GM12891 (cell line): ENCODE data around the gene ING3.

Source experiments
- DNase-seq: peaks from one replicate; pipeline ENCODE4 v3.0.0; 2011; ENCODE audit warnings: low spot score; ENCODE audit not compliant: insufficient read length
- FAIRE-seq: peaks from 2 replicates; lab custom pipeline; 2011; peaks lifted over from hg19 to GRCh38; lab: Jason Lieb, UNC
- PAX5 ChIP-seq: IDR thresholded peaks from 2 replicates; pipeline ENCODE4 v1.6.1; 2011; ENCODE audit warnings: low read length, moderate library complexity, mild to moderate bottlenecking; ENCODE audit not compliant: insufficient read depth, severe bottlenecking
- POLR2A ChIP-seq: IDR thresholded peaks from 2 replicates; pipeline ENCODE4 v1.6.1; 2011; ENCODE audit warnings: low read depth, low read length, control low read depth
- POLR2AphosphoS5 ChIP-seq: IDR thresholded peaks from 2 replicates; pipeline ENCODE4 v1.6.1; 2011; ENCODE audit warnings: low read depth, low read length, control low read depth
- POU2F2 ChIP-seq: IDR thresholded peaks from 2 replicates; pipeline ENCODE4 v1.6.1; 2011; ENCODE audit warnings: low read depth, mild to moderate bottlenecking, control low read depth, low read length, moderate library complexity
- SPI1 ChIP-seq: IDR thresholded peaks from 2 replicates; pipeline ENCODE4 v1.6.1; 2011; ENCODE audit warnings: low read depth, low read length, control low read depth
- TAF1 ChIP-seq: IDR thresholded peaks from 2 replicates; pipeline ENCODE4 v1.6.1; 2011; ENCODE audit warnings: low read depth, low read length, control low read depth

The ING3 gene

DNA sequence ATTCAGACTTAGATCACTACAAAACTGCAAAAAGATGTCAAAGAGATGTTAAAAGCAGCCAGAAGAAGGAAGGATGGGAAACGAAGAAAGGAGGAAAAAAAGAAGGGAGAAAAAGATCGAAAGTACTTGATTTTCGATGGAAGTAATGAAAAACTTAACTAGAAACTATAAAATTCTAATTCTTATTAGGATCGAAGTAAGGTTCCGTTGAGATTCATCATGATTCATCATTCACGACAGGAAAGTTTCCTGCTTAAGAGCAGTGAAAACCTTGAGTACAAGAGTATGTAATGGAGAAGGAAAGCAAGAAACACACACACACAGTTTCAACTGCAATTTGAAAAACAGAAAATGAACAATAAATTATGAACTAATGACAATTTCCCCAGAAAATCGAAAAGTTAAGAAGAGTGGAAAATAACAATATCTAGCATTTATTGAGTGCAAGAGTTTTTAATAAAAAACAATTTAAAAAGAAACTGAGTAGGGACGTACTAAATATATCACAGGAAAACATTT, 1.1 kb upstream of the ING3 start:
- FAIRE-seq (no peak), DNase-seq (no peak)
- TF ChIP-seq POLR2AphosphoS5 (no peak), TAF1 (no peak), PAX5 (no peak), POU2F2 (no peak), POLR2A (no peak), SPI1 (no peak)

- TF ChIP-seq SPI1 = no peak
- TF ChIP-seq POLR2AphosphoS5 = no peak
- no peak for TF ChIP-seq PAX5
- no peak; the same call in 1 of the 2 replicates for TF ChIP-seq POLR2A
- TF ChIP-seq TAF1 = no peak
- DNase-seq (no peak), FAIRE-seq (peak; percentile 82)
Observed at GRCh38 chr7:120949998-120950538, 509 bp upstream of the ING3 start.

DNA sequence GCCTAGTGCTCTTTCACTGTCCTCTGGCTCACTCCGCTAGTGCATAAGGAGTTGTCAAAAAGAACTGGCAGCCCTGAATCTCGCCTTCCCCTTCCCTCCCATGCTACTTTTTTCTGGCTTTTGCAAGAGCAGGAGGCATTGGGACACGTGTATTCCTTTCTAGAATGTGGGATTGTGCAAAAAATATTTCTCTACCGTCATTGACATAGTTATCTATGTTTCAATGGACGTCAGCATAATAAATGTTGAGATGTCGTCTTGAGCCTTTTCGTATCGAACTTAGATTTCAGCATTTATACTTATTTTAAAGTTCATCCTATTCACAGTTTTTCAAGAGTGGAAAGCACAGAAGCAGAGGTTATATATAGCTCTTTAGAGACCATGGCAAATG, 727 bp downstream of the ING3 start:
- DNase-seq = no peak
- FAIRE-seq = no peak
- no peak for TF ChIP-seq POLR2A
- TF ChIP-seq TAF1 = no peak; the same call in 1 of the 2 replicates
- no peak for TF ChIP-seq POLR2AphosphoS5
- no peak for TF ChIP-seq SPI1
- no peak for TF ChIP-seq PAX5
- TF ChIP-seq POU2F2 = no peak

DNA sequence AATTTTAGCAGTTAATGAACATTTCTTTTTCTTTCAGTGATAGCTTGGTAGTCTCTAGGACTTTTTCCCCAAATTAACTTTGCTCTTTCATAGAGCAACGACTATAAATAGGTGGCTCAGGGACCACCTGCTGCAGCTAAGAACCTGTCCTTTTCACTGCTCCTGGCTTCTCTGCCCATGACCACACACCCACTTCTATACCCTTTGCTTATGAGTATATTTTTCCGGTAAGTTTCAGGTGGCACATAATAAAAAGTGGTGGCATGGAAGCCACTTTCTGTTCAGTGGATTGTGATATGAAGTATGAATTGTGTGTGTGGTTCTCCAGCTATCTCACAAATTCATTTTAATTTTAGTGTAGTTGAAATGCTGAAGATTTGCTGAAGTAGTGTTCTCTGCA, 1.2 kb downstream of the ING3 start:
- TF ChIP-seq SPI1 = no peak
- TF ChIP-seq POU2F2 = no peak
- TF ChIP-seq PAX5 = no peak
- TF ChIP-seq POLR2A = no peak
- TF ChIP-seq POLR2AphosphoS5 = no peak
- TF ChIP-seq TAF1 = no peak
- no peak for FAIRE-seq
- no peak for DNase-seq

DNA sequence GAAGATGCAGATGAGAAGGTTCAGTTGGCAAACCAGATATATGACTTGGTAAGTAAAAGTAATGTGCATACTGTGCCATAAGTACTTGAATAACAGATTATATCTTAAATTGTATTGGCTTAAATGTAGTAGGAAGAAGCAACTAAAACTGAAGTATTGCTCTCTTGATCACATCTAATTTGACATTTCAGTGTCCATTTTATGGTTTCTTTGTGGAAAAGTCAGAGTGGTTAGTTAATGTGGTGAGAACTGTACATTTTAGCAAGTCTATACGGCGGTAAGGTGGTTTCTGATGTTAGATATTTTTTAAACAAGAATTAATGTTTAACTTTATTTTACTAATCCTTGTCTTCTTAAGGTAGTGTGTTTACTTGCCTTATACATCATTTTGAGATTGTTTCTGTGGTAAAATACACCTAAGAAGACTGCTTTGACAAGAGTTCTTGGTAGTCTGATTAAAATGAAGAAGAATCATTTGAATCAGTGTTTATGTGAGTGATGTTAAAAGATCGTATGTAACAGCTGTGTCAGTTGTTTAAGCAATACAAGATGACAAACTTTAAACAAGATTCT, 5.1 kb downstream of the ING3 start:
- no peak for FAIRE-seq
- DNase-seq = no peak
- no peak for TF ChIP-seq POLR2A
- TF ChIP-seq SPI1 = no peak
- TF ChIP-seq POLR2AphosphoS5 = no peak
- no peak for TF ChIP-seq TAF1
- TF ChIP-seq POU2F2 = no peak
- TF ChIP-seq PAX5 = no peak

DNA sequence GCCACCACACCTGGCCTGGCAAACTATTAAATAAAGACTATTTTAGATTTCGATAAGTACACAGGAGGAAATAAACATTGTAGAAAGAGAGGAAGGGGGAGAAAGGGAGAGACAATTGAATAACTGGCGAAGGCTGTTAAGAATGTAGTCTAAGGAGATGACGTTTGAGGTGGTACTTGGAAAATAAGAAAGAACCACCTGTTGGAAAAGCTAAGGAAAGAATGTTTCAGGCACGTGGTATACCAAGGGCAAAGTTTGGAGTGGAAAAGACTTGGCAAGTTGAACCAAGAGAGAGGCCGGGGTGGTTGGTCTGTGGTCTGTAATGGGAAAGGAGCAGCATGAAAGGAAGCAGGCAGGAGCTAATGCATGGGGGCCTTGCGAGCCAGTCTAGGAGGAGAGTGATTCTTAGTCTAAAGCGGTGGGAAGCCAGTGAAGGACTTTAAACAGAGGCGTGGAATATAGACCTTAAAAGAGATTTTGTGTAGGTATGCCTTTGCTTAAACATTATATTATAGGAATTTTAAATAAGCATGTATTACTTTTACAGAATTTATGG, 9.4 kb downstream of the ING3 start:
- DNase-seq (no peak), FAIRE-seq (no peak)
- no peak for TF ChIP-seq PAX5

- DNase-seq (no peak), FAIRE-seq (no peak)
- TF ChIP-seq PAX5 = no peak
- TF ChIP-seq POLR2A = no peak
- no peak for TF ChIP-seq POU2F2
- no peak for TF ChIP-seq TAF1
- no peak for TF ChIP-seq SPI1
- TF ChIP-seq POLR2AphosphoS5 = no peak
Observed at GRCh38 chr7:120960714-120961113, 10.1 kb downstream of the ING3 start.

DNA sequence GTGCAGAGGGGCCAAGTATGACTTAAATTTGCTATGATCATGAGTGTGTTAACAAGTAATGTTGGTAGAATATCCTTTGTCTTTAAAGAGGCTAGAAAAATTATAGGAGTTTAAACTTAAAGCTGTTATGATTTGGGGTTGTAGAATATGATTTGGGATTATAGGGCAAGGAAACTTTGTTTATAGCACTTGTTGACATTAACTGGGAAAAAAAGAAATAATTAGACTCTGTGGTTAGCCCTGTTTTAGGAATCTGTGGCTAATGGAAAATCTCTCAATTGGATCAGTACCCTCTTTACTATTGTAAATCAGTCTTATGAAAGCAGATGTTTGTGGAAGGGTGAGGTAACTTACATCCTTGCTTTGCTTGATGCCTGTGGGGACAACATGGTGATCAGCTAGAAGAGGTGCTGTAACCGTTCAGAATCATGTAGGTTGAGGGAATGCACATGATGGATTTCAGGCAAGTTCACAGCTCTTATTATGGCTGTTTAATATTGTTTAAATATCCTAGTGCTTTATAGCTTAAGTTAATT, 11.1 kb downstream of the ING3 start:
- FAIRE-seq (no peak), DNase-seq (no peak)
- TF ChIP-seq POLR2AphosphoS5 (no peak), SPI1 (no peak), POU2F2 (no peak), TAF1 (no peak), POLR2A (no peak)

DNA sequence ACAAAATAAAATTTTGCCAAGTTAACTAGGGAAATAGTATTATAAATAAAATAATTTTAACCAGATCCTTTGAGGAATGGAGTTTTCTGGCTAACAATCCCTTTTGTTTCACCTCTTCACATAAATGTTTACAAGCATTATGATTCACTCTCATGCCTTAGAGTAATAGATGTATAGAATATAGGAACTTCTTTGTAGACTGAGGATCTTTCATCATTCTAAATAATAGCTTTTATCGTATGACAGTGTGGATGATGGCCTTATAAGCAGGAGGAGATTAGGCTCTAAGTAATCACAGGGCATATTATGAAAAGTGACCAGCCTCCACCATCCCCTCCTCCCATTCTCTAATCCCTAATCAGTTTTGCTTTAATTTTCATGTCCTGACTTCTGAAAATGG, 13.5 kb downstream of the ING3 start:
- FAIRE-seq (no peak), DNase-seq (no peak)
- TF ChIP-seq POU2F2 = no peak
- no peak for TF ChIP-seq TAF1

GRCh38 chr7:120966961-120967360, 16.4 kb downstream of the ING3 start:
- no peak for TF ChIP-seq POLR2A
- TF ChIP-seq POU2F2 = no peak
- no peak for TF ChIP-seq SPI1
- FAIRE-seq (no peak), DNase-seq (no peak)
